ENCODE results near the gene EIF5B.

The EIF5B gene

DNA sequence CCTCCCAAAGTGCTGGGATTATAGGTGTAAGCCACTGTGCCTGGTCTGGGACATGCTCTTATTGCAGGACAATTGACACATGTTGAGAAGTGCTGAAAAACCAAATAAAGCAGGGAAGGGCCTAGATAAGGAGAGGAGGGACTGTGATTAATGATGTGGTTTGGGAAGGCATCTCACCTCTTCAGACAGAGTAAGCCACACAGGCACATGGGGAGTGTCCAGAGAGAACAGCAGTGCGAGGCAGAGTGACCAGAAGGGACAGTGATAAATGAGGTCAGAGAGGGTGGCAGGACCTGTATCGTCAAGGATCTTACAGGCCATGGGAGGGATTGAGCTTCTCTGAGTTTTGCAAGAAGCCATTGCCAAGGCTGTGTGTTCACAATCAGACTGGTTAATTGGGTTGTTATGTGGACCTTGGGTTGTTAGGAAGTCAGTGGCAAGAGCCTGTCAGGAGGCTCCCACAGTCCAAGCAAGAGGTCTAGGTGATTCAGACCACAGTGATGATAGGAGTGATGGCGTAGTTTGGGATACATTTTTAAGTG lies 58.5 kb downstream of the EIF5B start:
- TF ChIP-seq, protein P1, sequence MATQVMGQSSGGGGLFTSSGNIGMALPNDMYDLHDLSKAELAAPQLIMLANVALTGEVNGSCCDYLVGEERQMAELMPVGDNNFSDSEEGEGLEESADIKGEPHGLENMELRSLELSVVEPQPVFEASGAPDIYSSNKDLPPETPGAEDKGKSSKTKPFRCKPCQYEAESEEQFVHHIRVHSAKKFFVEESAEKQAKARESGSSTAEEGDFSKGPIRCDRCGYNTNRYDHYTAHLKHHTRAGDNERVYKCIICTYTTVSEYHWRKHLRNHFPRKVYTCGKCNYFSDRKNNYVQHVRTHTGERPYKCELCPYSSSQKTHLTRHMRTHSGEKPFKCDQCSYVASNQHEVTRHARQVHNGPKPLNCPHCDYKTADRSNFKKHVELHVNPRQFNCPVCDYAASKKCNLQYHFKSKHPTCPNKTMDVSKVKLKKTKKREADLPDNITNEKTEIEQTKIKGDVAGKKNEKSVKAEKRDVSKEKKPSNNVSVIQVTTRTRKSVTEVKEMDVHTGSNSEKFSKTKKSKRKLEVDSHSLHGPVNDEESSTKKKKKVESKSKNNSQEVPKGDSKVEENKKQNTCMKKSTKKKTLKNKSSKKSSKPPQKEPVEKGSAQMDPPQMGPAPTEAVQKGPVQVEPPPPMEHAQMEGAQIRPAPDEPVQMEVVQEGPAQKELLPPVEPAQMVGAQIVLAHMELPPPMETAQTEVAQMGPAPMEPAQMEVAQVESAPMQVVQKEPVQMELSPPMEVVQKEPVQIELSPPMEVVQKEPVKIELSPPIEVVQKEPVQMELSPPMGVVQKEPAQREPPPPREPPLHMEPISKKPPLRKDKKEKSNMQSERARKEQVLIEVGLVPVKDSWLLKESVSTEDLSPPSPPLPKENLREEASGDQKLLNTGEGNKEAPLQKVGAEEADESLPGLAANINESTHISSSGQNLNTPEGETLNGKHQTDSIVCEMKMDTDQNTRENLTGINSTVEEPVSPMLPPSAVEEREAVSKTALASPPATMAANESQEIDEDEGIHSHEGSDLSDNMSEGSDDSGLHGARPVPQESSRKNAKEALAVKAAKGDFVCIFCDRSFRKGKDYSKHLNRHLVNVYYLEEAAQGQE (IDR thresholded peaks at IDR 0.05; ENCODE audit: insufficient read depth in 1 of 2, low read depth in 2 of 2, low read length in 2 of 2), result no peak
- TF ChIP-seq POLR2AphosphoS5 (IDR thresholded peaks at IDR 0.05; ENCODE audit: low read depth, low read length) (no peak), TAF1 (IDR thresholded peaks at IDR 0.05; ENCODE audit: borderline replicate concordance, insufficient read depth, low read length) (no peak), SIN3A (IDR thresholded peaks at IDR 0.05; ENCODE audit: borderline replicate concordance, insufficient read depth, low read length) (no peak), FOXP2 (optimal IDR thresholded peaks at IDR 0.05; ENCODE audit: borderline replicate concordance, extremely low read depth, extremely low read length, insufficient read depth) (no peak)

DNA sequence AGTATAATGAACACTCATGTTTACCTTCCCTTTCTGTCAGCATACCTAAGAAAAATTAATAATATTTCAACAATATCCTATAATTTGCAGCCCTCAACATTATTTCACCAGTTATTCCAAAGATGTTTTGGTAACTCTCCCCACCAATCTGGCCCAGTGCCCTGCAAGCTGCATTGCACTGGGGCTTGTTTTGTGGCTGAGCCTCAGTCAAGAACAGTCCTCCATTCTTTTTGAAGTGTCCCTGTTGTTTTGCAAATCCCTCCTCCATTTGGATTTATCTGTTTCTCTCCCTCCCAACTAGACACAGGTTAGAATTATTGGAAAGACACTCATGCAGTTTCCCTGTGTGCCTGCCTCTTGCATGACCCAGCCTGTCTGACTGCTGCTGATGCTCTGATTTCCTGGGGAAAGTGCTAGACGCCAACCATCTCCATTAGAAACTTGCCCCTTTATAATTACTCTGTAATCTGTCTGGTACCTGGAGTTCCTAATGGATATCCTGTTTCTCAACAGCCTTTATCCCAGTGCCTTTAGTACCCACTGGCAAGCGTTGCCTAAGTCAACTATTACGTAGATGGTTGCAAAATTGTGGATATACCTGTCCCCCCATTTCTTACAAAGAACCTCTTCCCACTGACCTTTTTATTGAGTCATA lies 60.2 kb downstream of the EIF5B start:
- TF ChIP-seq POLR2AphosphoS5 (IDR thresholded peaks at IDR 0.05; ENCODE audit: low read depth, low read length) (no peak), FOXP2 (optimal IDR thresholded peaks at IDR 0.05; ENCODE audit: borderline replicate concordance, extremely low read depth, extremely low read length, insufficient read depth) (no peak), SIN3A (IDR thresholded peaks at IDR 0.05; ENCODE audit: borderline replicate concordance, insufficient read depth, low read length) (no peak), TAF1 (IDR thresholded peaks at IDR 0.05; ENCODE audit: borderline replicate concordance, insufficient read depth, low read length) (no peak)
- TF ChIP-seq, protein P1 (IDR thresholded peaks at IDR 0.05; ENCODE audit: insufficient read depth in 1 of 2, low read depth in 2 of 2, low read length in 2 of 2), result no peak

DNA sequence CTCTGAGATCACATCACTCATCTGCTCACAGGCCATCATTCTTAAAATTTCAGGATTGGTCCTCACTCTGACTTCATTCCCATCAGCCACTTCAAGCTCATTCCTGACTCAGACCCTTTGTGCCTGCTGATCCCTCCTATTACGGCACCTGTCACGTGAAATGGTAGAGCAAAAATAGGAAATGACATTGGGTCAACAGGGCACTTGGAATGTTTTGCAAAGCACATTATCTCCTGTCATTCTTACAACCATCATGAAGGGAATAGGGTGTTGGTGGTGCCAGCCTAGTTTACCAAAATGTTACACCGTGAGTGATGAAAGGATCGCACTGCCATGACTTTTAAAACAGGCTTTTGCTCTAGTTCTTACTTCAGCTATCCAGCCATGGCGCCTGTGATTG lies 61.1 kb downstream of the EIF5B start:
- TF ChIP-seq TAF1 (IDR thresholded peaks at IDR 0.05; ENCODE audit: borderline replicate concordance, insufficient read depth, low read length) (no peak), SIN3A (IDR thresholded peaks at IDR 0.05; ENCODE audit: borderline replicate concordance, insufficient read depth, low read length) (no peak), POLR2AphosphoS5 (IDR thresholded peaks at IDR 0.05; ENCODE audit: low read depth, low read length) (no peak), FOXP2 (optimal IDR thresholded peaks at IDR 0.05; ENCODE audit: borderline replicate concordance, extremely low read depth, extremely low read length, insufficient read depth) (no peak)
- TF ChIP-seq, protein P1 (IDR thresholded peaks at IDR 0.05; ENCODE audit: insufficient read depth in 1 of 2, low read depth in 2 of 2, low read length in 2 of 2), result no peak

DNA sequence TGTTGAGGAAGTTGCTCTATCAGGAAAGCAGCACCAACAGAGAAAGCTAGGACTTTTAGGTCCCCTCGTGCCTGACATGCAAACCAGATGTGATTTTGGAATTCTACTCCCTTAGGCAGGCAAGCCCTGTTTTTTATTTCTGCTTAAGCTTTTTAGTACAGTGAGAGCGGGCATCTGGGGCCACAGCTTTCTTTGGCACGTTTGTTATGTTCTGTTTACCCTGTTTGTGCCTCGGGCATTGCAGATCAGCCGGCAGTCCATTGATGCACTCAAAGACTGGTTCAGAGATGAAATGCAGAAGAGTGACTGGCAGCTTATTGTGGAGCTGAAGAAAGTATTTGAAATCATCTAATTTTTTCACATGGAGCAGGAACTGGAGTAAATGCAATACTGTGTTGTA lies 61.9 kb downstream of the EIF5B start:
- TF ChIP-seq POLR2AphosphoS5 (IDR thresholded peaks at IDR 0.05; ENCODE audit: low read depth, low read length) (no peak), FOXP2 (optimal IDR thresholded peaks at IDR 0.05; ENCODE audit: borderline replicate concordance, extremely low read depth, extremely low read length, insufficient read depth) (no peak), TAF1 (IDR thresholded peaks at IDR 0.05; ENCODE audit: borderline replicate concordance, insufficient read depth, low read length) (no peak), SIN3A (IDR thresholded peaks at IDR 0.05; ENCODE audit: borderline replicate concordance, insufficient read depth, low read length) (no peak)
- TF ChIP-seq, protein P1 (IDR thresholded peaks at IDR 0.05; ENCODE audit: insufficient read depth in 1 of 2, low read depth in 2 of 2, low read length in 2 of 2), result no peak

All from PFSK-1 (cell line).